OCI-LY7 (cell line): ENCODE measurements around the gene OTUB1.

Experiments
- EZH2phosphoT487 ChIP-seq: fragments of 200-600 bp; sonication (generic); IDR thresholded peaks from 2 replicates; pipeline ENCODE4 v1.6.1; 2018; ENCODE audit warnings: low read depth, borderline replicate concordance, mild to moderate bottlenecking, mixed run types, antibody characterized with exemption, low read length, moderate library complexity, mixed read lengths
- TF ChIP-seq, protein P1 (sequence below): fragments of 200-600 bp; sonication (generic); conservative IDR thresholded peaks from 2 replicates; pipeline ENCODE4 v1.5.1; 2014; ENCODE audit warnings: mild to moderate bottlenecking, antibody characterized with exemption, low read length, moderate library complexity, mixed read lengths

DNA sequence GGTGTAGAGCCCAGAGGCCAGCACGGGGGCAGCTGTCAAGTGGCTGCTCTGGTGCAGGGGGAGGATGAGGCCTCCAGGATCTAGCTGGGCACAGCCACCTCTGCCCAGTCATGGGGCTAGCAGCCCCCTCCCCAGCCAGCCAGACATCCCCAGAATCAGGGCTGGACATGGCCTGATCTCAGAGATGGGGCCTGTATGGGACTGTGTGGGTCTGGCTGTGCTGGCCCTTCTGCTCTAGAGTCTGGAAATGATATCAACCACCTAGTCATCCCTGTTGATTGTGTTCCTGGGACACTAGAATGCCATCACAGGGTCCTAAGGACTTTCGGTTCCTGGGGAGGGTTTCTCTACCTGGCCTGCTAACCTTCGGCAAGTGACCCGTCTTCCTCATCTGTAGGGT, 52.3 kb downstream of the OTUB1 start:
- TF ChIP-seq, protein P1, sequence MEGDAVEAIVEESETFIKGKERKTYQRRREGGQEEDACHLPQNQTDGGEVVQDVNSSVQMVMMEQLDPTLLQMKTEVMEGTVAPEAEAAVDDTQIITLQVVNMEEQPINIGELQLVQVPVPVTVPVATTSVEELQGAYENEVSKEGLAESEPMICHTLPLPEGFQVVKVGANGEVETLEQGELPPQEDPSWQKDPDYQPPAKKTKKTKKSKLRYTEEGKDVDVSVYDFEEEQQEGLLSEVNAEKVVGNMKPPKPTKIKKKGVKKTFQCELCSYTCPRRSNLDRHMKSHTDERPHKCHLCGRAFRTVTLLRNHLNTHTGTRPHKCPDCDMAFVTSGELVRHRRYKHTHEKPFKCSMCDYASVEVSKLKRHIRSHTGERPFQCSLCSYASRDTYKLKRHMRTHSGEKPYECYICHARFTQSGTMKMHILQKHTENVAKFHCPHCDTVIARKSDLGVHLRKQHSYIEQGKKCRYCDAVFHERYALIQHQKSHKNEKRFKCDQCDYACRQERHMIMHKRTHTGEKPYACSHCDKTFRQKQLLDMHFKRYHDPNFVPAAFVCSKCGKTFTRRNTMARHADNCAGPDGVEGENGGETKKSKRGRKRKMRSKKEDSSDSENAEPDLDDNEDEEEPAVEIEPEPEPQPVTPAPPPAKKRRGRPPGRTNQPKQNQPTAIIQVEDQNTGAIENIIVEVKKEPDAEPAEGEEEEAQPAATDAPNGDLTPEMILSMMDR = no peak
- TF ChIP-seq EZH2phosphoT487 = no peak
